Measurements from ENCODE around the gene ZNF438.

DNA sequence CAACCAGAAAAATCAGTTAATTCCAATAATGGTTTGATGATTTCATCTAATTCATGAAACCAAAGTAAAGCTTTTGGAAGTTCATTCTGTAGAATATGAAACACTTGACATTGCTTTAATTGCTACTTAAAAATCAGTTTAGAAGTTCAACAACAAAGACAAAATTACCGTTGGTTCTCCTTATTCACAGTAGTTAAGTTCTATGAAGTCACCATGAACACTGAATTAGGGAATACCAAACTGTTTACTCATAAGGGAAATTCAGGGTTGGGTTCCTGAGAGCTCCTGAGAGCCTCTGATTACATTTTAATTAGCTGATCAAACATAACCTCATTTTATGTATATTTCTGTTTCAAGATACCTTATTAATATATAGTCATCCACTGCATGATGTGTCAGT lies 46.2 kb downstream of the ZNF438 start:
- TF ChIP-seq IRF4 (IDR thresholded peaks at IDR 0.05; ENCODE audit: low read depth, low read length) (no peak), CEBPB (IDR thresholded peaks at IDR 0.05; ENCODE audit: borderline replicate concordance in 1 of 2, low read depth in 2 of 2, low read length in 2 of 2) (no peak), TCF12 (IDR thresholded peaks at IDR 0.05; ENCODE audit: low read depth, low read length) (no peak), ZZZ3 (IDR thresholded peaks at IDR 0.05; ENCODE audit: control insufficient read depth, insufficient read length, low read depth) (no peak), NBN (IDR thresholded peaks at IDR 0.05) (no peak), EZH2 (IDR thresholded peaks at IDR 0.05; ENCODE audit: borderline replicate concordance, control insufficient read depth, low read depth, low read length) (no peak), BACH1 (IDR thresholded peaks at IDR 0.05; ENCODE audit: borderline replicate concordance) (no peak), POLR2A (IDR thresholded peaks at IDR 0.05; ENCODE audit: low read depth, low read length) (no peak)
- TF ChIP-seq, protein P1, sequence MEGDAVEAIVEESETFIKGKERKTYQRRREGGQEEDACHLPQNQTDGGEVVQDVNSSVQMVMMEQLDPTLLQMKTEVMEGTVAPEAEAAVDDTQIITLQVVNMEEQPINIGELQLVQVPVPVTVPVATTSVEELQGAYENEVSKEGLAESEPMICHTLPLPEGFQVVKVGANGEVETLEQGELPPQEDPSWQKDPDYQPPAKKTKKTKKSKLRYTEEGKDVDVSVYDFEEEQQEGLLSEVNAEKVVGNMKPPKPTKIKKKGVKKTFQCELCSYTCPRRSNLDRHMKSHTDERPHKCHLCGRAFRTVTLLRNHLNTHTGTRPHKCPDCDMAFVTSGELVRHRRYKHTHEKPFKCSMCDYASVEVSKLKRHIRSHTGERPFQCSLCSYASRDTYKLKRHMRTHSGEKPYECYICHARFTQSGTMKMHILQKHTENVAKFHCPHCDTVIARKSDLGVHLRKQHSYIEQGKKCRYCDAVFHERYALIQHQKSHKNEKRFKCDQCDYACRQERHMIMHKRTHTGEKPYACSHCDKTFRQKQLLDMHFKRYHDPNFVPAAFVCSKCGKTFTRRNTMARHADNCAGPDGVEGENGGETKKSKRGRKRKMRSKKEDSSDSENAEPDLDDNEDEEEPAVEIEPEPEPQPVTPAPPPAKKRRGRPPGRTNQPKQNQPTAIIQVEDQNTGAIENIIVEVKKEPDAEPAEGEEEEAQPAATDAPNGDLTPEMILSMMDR (IDR thresholded peaks at IDR 0.05 in 2 of 3, conservative IDR thresholded peaks at IDR 0.05 in 1 of 3; ENCODE audit: control insufficient read depth in 2 of 3, extremely low read depth in 1 of 3, insufficient read depth in 1 of 3, low read depth in 3 of 3, low read length in 3 of 3) = no peak
- TF ChIP-seq, protein P2, sequence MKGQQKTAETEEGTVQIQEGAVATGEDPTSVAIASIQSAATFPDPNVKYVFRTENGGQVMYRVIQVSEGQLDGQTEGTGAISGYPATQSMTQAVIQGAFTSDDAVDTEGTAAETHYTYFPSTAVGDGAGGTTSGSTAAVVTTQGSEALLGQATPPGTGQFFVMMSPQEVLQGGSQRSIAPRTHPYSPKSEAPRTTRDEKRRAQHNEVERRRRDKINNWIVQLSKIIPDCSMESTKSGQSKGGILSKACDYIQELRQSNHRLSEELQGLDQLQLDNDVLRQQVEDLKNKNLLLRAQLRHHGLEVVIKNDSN (IDR thresholded peaks at IDR 0.05; ENCODE audit: borderline replicate concordance, extremely low read length, insufficient read depth, low read depth, low read length) = no peak
